SK-N-SH (cell line): ENCODE results near the gene DMD.
"Not testable (repeated sequence)": the region's sequence is repeated elsewhere in the genome, so short reads cannot be mapped to it uniquely, and the experiment has no call there.

ENCODE experiments used
- CTCF ChIP-seq: fragments of 200-600 bp; sonication (generic); IDR thresholded peaks from 2 replicates; pipeline ENCODE4 v1.6.1; 2017; ENCODE audit warnings: antibody characterized with exemption, mild to moderate bottlenecking, moderate library complexity
- RFX5 ChIP-seq: IDR thresholded peaks from 2 replicates; pipeline ENCODE4 v1.6.1; 2012; ENCODE audit warnings: mild to moderate bottlenecking, improper control_type of control experiment, low read length
- TF ChIP-seq, protein P1 (sequence below): IDR thresholded peaks from 2 replicates; pipeline ENCODE4; 2012

DNA sequence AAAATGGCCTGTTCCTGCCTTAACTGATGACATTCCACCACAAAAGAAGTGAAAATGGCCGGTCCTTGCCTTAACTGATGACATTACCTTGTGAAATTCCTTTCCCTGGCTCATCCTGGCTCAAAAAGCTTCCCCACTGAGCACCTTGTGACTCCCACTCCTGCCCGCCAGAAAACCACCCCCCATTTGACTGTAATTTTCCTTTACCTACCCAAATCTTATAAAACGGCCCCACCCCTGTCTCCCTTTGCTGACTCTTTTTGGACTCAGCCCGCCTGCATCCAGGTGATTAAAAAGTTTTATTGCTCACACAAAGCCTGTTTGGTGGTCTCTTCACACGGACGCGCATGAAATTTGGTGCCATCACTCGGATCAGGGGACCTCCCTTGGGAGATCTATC, 1833.5 kb downstream of the DMD start:
- TF ChIP-seq, protein P1, sequence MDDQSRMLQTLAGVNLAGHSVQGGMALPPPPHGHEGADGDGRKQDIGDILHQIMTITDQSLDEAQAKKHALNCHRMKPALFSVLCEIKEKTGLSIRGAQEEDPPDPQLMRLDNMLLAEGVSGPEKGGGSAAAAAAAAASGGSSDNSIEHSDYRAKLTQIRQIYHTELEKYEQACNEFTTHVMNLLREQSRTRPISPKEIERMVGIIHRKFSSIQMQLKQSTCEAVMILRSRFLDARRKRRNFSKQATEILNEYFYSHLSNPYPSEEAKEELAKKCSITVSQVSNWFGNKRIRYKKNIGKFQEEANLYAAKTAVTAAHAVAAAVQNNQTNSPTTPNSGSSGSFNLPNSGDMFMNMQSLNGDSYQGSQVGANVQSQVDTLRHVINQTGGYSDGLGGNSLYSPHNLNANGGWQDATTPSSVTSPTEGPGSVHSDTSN = not testable (repeated sequence)
- TF ChIP-seq CTCF, RFX5: not testable (repeated sequence)
